HUES48 (cell line): Measurements from ENCODE around the gene POLDIP3.
A peak's percentile ranks its signal among the peaks of the same experiment; 100 is the strongest.

Experiments used
- H3K27ac ChIP-seq: one replicate; pipeline ENCODE4 v1.7.0; 2013; ENCODE audit warnings: low read depth, low read length, inconsistent platforms
- H3K27me3 ChIP-seq: 2 replicates; pipeline ENCODE4 v1.6.1; 2013; ENCODE audit warnings: mild to moderate bottlenecking, low read length; ENCODE audit not compliant: control insufficient read depth, insufficient read depth
- H3K36me3 ChIP-seq: 2 replicates; pipeline ENCODE4 v1.6.1; 2013; ENCODE audit warnings: low read length; ENCODE audit not compliant: control insufficient read depth, insufficient read depth
- H3K4me1 ChIP-seq: 2 replicates; pipeline ENCODE4 v1.6.1; 2013; ENCODE audit warnings: mild to moderate bottlenecking, low read length; ENCODE audit not compliant: control insufficient read depth, insufficient read depth
- H3K4me3 ChIP-seq: 2 replicates; pipeline ENCODE4 v1.5.1; 2013; ENCODE audit warnings: mild to moderate bottlenecking, low read depth, low read length
- H3K9ac ChIP-seq: 2 replicates; pipeline ENCODE4 v1.6.1; 2013; ENCODE audit warnings: mild to moderate bottlenecking, low read depth, low read length, moderate library complexity
- H3K9me3 ChIP-seq: 2 replicates; pipeline ENCODE4 v1.6.1; 2013; ENCODE audit warnings: low read length; ENCODE audit not compliant: control insufficient read depth, insufficient read depth

POLDIP3 gene, protein sequence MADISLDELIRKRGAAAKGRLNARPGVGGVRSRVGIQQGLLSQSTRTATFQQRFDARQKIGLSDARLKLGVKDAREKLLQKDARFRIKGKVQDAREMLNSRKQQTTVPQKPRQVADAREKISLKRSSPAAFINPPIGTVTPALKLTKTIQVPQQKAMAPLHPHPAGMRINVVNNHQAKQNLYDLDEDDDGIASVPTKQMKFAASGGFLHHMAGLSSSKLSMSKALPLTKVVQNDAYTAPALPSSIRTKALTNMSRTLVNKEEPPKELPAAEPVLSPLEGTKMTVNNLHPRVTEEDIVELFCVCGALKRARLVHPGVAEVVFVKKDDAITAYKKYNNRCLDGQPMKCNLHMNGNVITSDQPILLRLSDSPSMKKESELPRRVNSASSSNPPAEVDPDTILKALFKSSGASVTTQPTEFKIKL

DNA sequence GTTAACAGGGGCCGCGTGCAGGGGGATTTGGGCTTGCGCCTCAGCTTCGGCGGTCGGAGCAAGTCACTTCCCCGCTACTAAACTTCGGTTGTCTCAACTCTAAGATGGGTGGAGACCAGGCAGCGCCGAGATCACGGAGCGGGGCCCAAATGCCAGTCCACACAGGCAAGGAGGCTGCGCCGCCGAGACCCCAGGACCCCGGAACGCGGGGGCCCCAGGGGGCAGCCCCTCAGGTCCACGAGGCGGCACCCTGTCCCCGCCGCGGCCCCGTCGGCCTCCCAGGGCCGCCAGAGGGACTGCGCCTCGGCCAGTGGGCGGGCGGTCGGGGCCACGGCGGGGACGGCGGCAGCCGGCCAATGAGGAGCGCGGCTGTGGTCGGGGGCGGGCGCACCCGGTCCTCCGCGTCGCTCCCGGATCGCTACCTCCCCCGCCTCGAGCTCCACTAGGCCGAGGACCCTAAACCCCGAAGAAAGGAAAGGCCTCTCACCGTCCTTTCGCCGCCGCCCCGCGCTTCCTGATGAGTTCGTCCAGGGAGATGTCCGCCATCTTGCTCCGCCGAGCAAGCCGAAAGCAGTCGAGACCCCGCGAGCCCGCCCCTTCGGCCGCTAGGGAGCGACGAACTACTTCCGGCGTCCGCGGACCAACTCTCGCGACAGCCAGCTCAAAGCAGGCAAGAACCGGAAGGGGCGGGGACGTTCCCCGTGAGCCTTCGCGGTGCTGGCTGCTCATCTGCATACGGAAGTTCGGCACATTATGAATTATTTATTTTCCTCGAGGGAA, at the start of gene POLDIP3:
Gene POLDIP3 (minus strand): TSS at position 572 of the 780 bp plus-strand sequence. CDS start 26 bp downstream, at position 546.
- no peaks in the 10 kb centered on the region for H3K27me3 ChIP-seq
- no peaks in the 10 kb centered on the region for H3K9me3 ChIP-seq
- H3K27ac ChIP-seq: peak within 1 kb of the TSS; percentile 100
- peaks cover 23% of the 10 kb centered on the region for H3K36me3 ChIP-seq
- peak within 1 kb of the TSS; percentile 97 for H3K9ac ChIP-seq
- no peaks in the 10 kb centered on the region; the same call in 1 of the 2 replicates for H3K4me1 ChIP-seq
- peak within 1 kb of the TSS; percentile 90 for H3K4me3 ChIP-seq

DNA sequence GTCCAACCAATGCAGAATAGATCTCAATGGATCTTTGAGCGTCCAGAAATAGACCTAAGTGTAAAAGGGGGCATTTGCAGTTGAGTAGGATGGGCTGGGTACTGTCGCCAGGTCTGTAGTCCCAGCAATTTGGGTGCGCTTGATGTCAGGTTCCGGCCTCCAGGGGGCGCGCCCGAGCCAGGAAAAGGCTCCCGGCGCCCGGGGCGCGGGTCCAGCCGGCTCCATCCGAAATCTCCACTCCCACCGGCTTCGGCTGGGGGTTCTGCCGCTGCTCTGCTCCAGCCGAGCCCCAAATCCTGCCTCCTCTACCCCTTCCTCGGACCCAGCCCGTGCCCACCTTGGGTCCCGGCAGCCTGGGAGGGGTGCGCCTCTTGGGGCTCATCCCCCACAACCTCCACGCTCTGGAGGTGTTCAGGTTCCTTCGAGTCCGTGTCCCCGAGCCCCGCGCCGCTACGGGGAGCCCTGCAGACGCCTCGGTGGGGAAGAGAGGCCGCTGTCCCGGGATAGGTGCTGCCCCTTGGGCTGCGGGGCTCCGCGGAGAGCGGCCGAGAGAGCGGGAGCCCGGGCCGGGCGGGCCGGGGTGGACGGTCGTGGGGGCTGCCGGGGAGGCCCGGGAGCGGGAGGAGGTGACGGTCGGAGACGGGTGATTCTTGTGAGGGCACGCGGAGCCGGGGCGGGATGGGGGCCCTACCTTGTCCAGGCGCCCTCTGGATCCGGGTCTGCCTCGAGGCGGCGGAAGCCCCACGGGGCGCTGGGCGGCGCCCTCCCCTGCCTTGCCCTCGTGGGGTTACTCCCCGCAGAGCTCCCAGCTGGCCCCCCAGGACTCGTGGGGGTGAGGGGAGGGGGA, 47.5 kb upstream of the POLDIP3 start:
- H3K9me3 ChIP-seq: no peaks in the 10 kb centered on the region
- H3K4me3 ChIP-seq: peak overlapping the region; percentile 70
- peaks cover 14% of the 10 kb centered on the region for H3K27me3 ChIP-seq
- no peak overlapping the region for H3K9ac ChIP-seq
- no peak overlapping the region for H3K27ac ChIP-seq
- no peaks in the 10 kb centered on the region for H3K4me1 ChIP-seq
- H3K36me3 ChIP-seq: no peaks in the 10 kb centered on the region

DNA sequence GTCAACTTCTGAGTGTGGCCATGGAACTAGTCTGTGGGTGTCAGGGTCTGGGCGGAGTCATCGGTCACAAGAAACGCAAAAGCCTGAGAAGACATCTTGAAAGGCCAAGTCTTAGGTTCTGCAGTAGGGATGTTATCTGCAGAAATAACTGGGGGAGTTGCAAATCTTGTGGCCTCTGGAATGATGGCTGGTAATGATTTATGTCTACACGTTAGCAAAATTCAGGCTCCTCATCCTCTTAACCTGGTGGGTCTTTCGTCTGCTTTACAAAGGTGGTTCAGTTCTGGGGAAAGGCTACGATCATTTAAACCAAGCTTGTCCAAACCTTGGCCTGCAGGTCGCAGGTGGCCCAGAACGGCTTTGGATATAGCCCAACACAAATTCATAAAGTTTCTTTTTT, 41.9 kb upstream of the POLDIP3 start:
- Histone ChIP-seq H3K9me3 (no peaks in the 10 kb centered on the region), H3K27ac (no peak overlapping the region), H3K36me3 (no peaks in the 10 kb centered on the region), H3K9ac (no peak overlapping the region), H3K4me3 (no peak overlapping the region), H3K27me3 (no peaks in the 10 kb centered on the region), H3K4me1 (no peaks in the 10 kb centered on the region)

DNA sequence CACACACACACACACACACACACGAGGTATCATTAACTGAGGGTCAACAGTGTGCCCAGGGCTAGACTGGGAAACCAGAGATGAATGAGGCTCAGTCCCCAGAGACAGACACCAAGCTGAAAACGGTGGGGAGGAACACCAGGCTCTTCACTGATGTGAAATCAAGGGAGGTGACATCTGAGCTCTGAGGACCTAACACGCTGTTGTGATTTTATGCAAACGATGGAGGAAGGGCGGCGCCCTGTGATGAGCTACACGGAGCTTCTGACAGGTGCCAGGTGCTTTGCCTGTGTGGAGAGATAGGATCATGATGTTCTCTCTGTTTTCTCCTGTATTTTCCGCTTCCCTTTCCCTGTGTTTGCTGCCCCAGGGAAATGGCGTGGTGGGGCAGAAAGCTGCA, 41.0 kb upstream of the POLDIP3 start:
- no peaks in the 10 kb centered on the region for H3K9me3 ChIP-seq
- no peak overlapping the region for H3K27ac ChIP-seq
- no peaks in the 10 kb centered on the region for H3K36me3 ChIP-seq
- no peak overlapping the region for H3K4me3 ChIP-seq
- no peak overlapping the region for H3K9ac ChIP-seq
- no peaks in the 10 kb centered on the region for H3K4me1 ChIP-seq
- H3K27me3 ChIP-seq: no peaks in the 10 kb centered on the region

DNA sequence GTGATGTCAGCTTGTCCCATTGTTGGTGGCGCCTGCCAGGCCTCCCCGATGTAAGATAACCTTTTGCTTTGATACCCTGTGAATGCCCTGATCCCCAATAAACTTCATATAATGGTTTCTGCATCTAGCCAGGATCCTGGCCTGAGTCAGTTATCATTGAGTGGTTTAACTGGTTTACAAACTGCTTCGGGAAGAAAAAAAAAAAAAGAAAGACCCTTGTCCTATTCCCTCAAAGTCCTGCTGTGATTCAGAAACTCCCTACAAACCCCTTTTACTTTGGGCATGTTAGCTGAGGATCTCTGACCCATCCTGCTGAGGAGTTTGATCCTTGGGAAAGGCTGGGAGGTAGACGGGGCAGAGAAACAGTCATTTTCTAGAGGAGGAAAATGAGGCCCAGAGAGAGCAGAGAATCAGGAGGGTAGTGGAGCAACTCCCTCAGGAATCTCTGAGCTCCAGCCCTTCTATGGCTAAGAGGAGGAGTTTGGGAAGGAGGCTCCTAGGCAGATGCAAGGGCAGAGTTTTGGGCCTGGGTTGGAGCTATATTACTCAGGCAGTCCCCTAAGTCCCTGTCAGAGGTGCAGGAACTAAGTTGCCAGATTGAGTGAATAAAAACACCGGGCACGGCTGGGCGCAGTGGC, 39.9 kb upstream of the POLDIP3 start:
- Histone ChIP-seq H3K27ac (no peak overlapping the region), H3K9ac (no peak overlapping the region), H3K4me1 (no peaks in the 10 kb centered on the region), H3K36me3 (no peaks in the 10 kb centered on the region), H3K27me3 (no peaks in the 10 kb centered on the region), H3K4me3 (no peak overlapping the region), H3K9me3 (no peaks in the 10 kb centered on the region)

DNA sequence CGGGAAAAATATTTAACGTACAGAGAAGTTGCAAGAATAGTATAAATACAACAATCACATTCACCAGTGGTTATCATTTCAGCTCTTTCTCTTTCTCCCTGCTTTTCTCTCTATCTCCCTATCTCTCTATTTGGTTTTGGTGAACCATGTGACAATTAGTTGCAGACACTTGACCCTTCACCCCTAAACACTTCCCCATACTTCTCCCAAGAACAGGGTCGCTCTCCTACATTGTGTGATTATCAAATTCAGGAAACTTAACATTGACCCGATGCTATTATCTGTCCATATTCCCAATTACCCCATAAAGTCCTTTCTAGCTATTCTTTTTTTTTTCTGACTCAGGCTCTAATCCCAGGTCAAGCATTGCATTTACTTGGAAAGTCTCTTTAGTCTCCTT, 39.3 kb upstream of the POLDIP3 start:
- no peaks in the 10 kb centered on the region for H3K9me3 ChIP-seq
- H3K4me1 ChIP-seq: no peaks in the 10 kb centered on the region
- no peaks in the 10 kb centered on the region for H3K36me3 ChIP-seq
- no peak overlapping the region for H3K27ac ChIP-seq
- no peak overlapping the region for H3K9ac ChIP-seq
- H3K27me3 ChIP-seq: no peaks in the 10 kb centered on the region
- H3K4me3 ChIP-seq: no peak overlapping the region

DNA sequence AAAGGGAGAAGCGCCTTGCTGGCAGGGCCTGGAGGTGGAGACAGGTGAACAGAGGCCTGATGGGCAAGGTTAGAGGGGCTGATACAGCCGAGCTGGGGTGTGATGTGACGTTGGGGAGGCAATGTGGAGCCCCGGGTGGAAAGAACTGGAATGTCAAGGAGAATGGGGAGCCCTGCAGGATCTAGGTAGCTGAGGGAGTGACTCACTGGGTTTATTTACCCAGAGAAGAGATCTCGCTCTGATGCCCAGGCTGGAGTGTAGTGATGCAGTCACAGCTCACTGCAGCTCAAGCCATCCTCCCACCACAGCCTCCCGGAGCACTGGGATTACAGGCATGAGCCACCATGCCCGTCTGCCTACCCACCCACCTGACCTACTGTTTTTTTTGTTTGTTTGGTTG, 36.5 kb upstream of the POLDIP3 start:
- H3K27me3 ChIP-seq: no peaks in the 10 kb centered on the region
- H3K9me3 ChIP-seq: no peaks in the 10 kb centered on the region
- no peak overlapping the region for H3K27ac ChIP-seq
- no peaks in the 10 kb centered on the region for H3K4me1 ChIP-seq
- no peaks in the 10 kb centered on the region for H3K36me3 ChIP-seq
- no peak overlapping the region for H3K9ac ChIP-seq
- no peak overlapping the region for H3K4me3 ChIP-seq

DNA sequence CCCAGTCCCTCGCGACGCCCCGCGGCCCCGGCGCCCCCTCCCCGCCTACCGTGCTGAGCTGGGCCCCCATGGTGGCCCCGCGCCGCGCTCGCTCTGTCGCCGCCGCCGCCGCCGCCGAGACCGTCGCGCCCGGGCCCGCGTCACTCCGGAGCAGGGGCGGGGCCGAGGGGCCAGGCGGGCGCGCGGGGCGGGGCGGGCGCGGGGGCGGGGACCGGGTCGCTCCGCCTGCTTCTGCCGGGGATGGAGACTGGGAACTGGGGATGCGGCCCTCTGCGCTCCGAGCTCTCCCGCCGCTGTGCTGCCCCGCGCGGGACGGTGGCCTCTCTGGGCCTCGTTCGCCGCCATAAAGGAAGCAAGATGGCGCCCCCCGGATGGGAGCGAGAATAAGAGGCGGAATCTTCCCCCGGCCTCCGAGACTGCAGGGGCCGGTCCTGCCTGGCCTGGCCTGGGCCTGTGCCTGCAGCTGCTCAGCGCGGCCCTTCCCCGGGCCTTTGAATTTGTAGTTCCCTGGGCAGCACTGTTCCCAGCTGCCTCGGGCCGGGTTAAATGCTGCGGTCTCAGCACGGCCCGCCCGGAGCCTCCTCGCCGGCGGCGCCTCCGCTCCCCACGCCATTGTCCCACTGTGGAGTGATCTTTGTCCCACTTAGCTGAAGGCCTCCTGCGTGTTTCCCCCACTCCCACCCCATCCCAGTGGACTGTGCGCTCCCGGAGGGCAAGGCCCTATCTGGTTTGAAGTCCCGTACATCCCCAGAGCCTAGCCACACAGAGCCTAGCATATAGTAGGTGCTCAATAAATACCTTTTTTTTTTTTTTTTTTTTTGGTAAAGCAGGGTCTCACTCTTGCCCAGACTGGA, 34.8 kb upstream of the POLDIP3 start, which contains the start of gene CYB5R3:
Gene CYB5R3 (minus strand): TSS at position 147 of the 854 bp plus-strand sequence. CDS start 77 bp downstream, at position 70.
- peak within 1 kb of the TSS; percentile 89 for H3K9ac ChIP-seq
- H3K27me3 ChIP-seq: no peaks in the 10 kb centered on the region
- H3K27ac ChIP-seq: peak within 1 kb of the TSS; percentile 86
- H3K36me3 ChIP-seq: no peaks in the 10 kb centered on the region
- H3K9me3 ChIP-seq: no peaks in the 10 kb centered on the region
- H3K4me1 ChIP-seq: peaks cover 6% of the 10 kb centered on the region
- peak within 1 kb of the TSS; percentile 75 for H3K4me3 ChIP-seq

DNA sequence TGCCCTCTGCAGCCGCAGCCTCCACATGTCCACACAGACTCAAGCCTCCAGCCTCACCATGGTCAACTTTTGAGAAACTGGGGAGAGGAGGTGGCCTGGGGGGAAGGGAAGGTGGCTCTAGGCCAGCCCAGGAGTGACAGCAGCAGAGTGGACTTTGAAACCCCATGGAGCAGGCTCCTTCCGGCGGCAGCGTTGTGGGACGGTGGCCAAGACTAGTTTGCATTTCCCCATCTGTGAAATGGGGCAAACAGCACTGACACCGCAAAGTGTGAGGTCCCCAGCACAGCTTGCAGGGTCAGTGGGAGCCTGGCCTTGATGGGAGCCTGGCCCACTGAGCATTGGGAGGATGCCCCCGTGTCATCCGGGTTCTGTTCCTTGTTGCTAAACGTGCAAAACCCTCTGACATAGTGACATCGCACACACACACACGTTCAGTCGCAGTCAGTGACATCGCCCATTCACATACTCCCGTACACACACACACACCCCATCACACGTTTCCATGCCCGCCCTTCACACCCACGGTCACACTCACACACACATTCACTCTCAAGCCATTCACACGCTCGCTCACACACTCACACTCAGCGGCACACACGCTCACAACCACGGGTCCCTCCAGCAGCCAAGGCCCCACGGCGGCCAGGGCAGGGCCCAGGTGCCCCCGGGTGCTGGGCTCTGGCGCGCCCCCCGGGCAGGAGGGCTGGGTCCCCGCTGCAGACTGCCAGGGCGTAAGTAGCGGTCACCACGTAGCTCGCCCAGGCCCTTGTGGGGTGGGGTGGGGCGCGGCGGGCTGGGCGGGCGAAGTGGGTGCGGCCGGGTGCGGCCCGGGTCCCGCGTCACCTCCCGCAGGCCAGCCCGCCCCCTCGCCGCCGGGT, 33.9 kb upstream of the POLDIP3 start:
- no peak overlapping the region for H3K27ac ChIP-seq
- H3K4me1 ChIP-seq: peaks cover 15% of the 10 kb centered on the region

More for the DNA sequence above, 33.9 kb upstream of the POLDIP3 start:
- no peaks in the 10 kb centered on the region for H3K36me3 ChIP-seq
- peak overlapping the region; percentile 33; the same call in 1 of the 2 replicates for H3K9ac ChIP-seq
- H3K9me3 ChIP-seq: no peaks in the 10 kb centered on the region
- no peaks in the 10 kb centered on the region for H3K27me3 ChIP-seq
- peak overlapping the region; percentile 75 for H3K4me3 ChIP-seq
